Heart right ventricle (tissue), 16 donors: Measurements from ENCODE around the gene SPINK2. TPM values are rescaled to one million over a fixed set of nuclear protein-coding genes. Genes with fewer than 3 reads are reported as not detected.

Experiments
- ATAC-seq, 8 donors: fragments of 200-7000 bp; cut with Tn5 transposase; one replicate each; pipeline ENCODE4 v1.9.1; 2020; ENCODE audit warnings: mild to moderate bottlenecking in 8 of 8, moderate library complexity in 8 of 8, moderate number of reproducible peaks in 1 of 8
- DNase-seq, 2 donors: peaks; one replicate each; pipeline ENCODE4 v3.0.0-alpha.2; 2020
- H3K27ac ChIP-seq, 10 donors: fragments of 200-600 bp; sonication (generic) in 2 of 10; one replicate each; pipeline versions ENCODE4 v1.5.0 to v1.8.0; 2020 to 2022; ENCODE audit warnings: mild to moderate bottlenecking in 3 of 10
- H3K27me3 ChIP-seq, 7 donors: fragments of 200-600 bp; one replicate each; pipeline ENCODE4 v1.8.0; 2021 to 2022; ENCODE audit warnings: mild to moderate bottlenecking in 2 of 7
- H3K36me3 ChIP-seq, 9 donors: fragments of 200-600 bp; sonication (generic) in 1 of 9; one replicate each; pipeline versions ENCODE4 v1.5.0 to v1.8.0; 2020 to 2022; ENCODE audit warnings: mild to moderate bottlenecking in 2 of 9
- H3K4me1 ChIP-seq, 9 donors: fragments of 200-600 bp; sonication (generic) in 1 of 9; one replicate each; pipeline versions ENCODE4 v1.5.0 to v1.8.0; 2020 to 2022; ENCODE audit warnings: mild to moderate bottlenecking in 4 of 9
- H3K4me3 ChIP-seq, 10 donors: fragments of 200-600 bp; sonication (generic) in 2 of 10; one replicate each; pipeline versions ENCODE4 v1.5.0 to v1.8.0; 2020 to 2022; ENCODE audit warnings: mild to moderate bottlenecking in 7 of 10, moderate library complexity in 2 of 10
- H3K9me3 ChIP-seq, 11 donors: fragments of 200-600 bp in 10 of 11; sonication (generic) in 2 of 11; one replicate each; pipeline versions ENCODE4 v1.5.0 to v1.8.0; 2013 to 2022; ENCODE audit warnings: mild to moderate bottlenecking in 2 of 11, control low read depth in 1 of 11, moderate library complexity in 1 of 11
- WGBS, 2 donors: extraction: QIAGEN DNeasy Blood & Tissue Kit; methylation state at CpG; one replicate each; pipeline ENCODE4 v1.1.7; 2013; ENCODE audit warnings: inconsistent platforms in 1 of 2; 5-methylcytosine and 5-hydroxymethylcytosine counted together
- intact Hi-C, 10 donors: fragments of 100-400 bp; cut with DNase I; formaldehyde crosslinking; loops; one replicate each; pipeline versions ENCODE4 v1.11.1 to v1.14.2; 2022
- polyA plus RNA-seq, 2 donors: library from polyadenylated mRNA; stranded (reverse); fragments of 200-250 nt; gene quantifications; one replicate each; pipeline ENCODE4 v1.2.3, GENCODE V29; 2013
- total RNA-seq, 10 donors: library from RNA; stranded (reverse); fragmentation: NEBNext Ultra II Directional in 3 of 10; extraction: Animal tissue kit (Norgen Biotek cat#: 25700) in 3 of 10; gene quantifications; one replicate each; pipeline versions ENCODE4 v1.2.1 to v1.2.4, GENCODE V29; 2021 to 2023
- TF ChIP-seq, protein P1 (sequence below), 9 donors: fragments of 200-600 bp; sonication (generic) in 2 of 9; IDR thresholded peaks; one replicate each; pipeline versions ENCODE4 v1.5.0 to v1.8.0; 2021 to 2022; ENCODE audit warnings: antibody characterized with exemption in 9 of 9, mild to moderate bottlenecking in 5 of 9, moderate library complexity in 1 of 9
- donor health status: Arrhythmogenic right ventricular cardiomyopathy.
- donor health status: ischemic (EF 13 %, LVEDD 7.1; RV severe dilation, severe dysfunction).
- donor health status: healthy with polysubstance abuse.
- donor health status: DM: no; HTN: yes; CAD: no.
- donor health status: DM: no; HTN: no; CAD: no.
- donor health status: ischemic (EF 25% LVEDD 6.9; RV normal size, moderate dysfunction).
- donor health status: ischemic (EF 25% LVEDD 5.7; RV mildly dilated, moderate dysfunction).
- donor health status: healthy.
- donor health status: DM: yes; HTN: yes; CAD: no.
- donor health status: Ischemic cardiomyopathy.
- donor health status: ischemic (EF 35%, LVEDD 5.7; RV mildly dilated, moderate dysfunction).
- donor health status: nonischemic (EF 11% LVEDD 7.7; RV severe dilation, severe dysfunction).
- donor health status: DM: yes; HTN: yes; CAD: no.
- donor health status: PGD.
- donor health status: ischemic (EF 29% LVEDD 5.4; RV normal size, mild dysfunction).
- donor health status: nonischemic (EF 23%, LVEDD 6.1; RV moderate dilation, normal function).

SPINK2 gene
- total and polyA plus RNA-seq, 12 donors, result 0.64 to 0.74 TPM; not detected in 10

- ATAC-seq (peak in 1 of 8 donors; percentile 49), DNase-seq (no peak)
- H3K4me1 ChIP-seq, result peaks cover 0 to 4% (median 0%) of the 10 kb centered on the region in 9 donors
- no peaks in the 10 kb centered on the region for H3K36me3 ChIP-seq
- TF ChIP-seq, protein P1, sequence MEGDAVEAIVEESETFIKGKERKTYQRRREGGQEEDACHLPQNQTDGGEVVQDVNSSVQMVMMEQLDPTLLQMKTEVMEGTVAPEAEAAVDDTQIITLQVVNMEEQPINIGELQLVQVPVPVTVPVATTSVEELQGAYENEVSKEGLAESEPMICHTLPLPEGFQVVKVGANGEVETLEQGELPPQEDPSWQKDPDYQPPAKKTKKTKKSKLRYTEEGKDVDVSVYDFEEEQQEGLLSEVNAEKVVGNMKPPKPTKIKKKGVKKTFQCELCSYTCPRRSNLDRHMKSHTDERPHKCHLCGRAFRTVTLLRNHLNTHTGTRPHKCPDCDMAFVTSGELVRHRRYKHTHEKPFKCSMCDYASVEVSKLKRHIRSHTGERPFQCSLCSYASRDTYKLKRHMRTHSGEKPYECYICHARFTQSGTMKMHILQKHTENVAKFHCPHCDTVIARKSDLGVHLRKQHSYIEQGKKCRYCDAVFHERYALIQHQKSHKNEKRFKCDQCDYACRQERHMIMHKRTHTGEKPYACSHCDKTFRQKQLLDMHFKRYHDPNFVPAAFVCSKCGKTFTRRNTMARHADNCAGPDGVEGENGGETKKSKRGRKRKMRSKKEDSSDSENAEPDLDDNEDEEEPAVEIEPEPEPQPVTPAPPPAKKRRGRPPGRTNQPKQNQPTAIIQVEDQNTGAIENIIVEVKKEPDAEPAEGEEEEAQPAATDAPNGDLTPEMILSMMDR (IDR thresholded peaks at IDR 0.05), result no peak
- intact Hi-C loops, result no loop called here
- WGBS, 2 donors, result 77 to 94% methylated on average over 1 of the region's 1 CpG
- no peak overlapping the region for H3K27ac ChIP-seq
- H3K4me3 ChIP-seq, result no peak overlapping the region
- peaks cover 0 to 7% (median 0%) of the 10 kb centered on the region in 7 donors for H3K27me3 ChIP-seq
- no peaks in the 10 kb centered on the region for H3K9me3 ChIP-seq
Measured at GRCh38 chr4:56828784-56829535, 7.5 kb upstream of the SPINK2 start.

DNA sequence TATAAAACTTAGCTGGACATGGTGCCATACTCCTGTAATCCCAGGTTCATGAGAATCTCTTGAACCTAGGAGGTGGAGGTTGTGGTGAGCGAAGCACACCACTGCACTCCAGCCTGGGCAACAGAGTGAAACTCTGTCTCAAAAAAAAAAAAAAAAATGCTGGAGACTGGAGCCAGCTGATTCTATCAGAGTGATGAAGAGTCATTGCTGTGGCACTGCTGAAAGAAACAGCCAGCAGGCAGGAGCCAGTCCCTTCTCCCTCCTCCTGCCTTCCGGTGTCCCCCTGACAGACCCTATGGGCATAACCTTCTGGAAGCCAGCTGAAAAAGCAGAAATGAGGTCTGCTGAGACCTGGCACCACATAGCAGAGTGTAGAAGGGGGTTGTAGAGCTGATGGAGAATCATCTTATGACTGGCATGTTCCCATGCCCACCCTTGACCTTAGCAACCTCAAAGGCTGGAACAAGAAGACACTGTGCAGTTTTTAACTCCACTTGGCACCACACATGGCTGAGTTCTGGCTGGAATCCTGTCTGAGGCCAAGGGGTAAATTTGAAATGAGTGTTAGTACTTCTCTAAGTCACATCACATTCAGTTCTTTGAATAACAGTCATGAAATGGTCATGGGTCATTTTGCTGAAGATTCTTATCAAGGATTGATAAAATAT, 2.6 kb upstream of the SPINK2 start:
- Histone ChIP-seq H3K4me1 (peaks cover 0 to 10% (median 5%) of the 10 kb centered on the region in 9 donors), H3K36me3 (no peaks in the 10 kb centered on the region), H3K4me3 (no peak overlapping the region), H3K9me3 (no peaks in the 10 kb centered on the region), H3K27me3 (peaks cover 0 to 42% (median 37%) of the 10 kb centered on the region in 7 donors), H3K27ac (no peak overlapping the region)
- ATAC-seq (peak in 3 of 8 donors; percentile 37 to 78 (median 50)), DNase-seq (no peak)
- TF ChIP-seq, protein P1 (IDR thresholded peaks at IDR 0.05), result no peak
- intact Hi-C loops, result no loop called here
- WGBS, 2 donors, result 75 to 78% methylated on average over 2 of the region's 2 CpGs

- no peak for ATAC-seq
- WGBS, 2 donors, result 44 to 60% methylated on average over 1 of the region's 1 CpG
Measured at GRCh38 chr4:56818797-56819196, 2.7 kb downstream of the SPINK2 start.

GRCh38 chr4:56817840-56818491, 3.5 kb downstream of the SPINK2 start:
- intact Hi-C loops, result no loop called here
- no peak overlapping the region for H3K27ac ChIP-seq
- H3K27me3 ChIP-seq, result peaks cover 0 to 35% (median 28%) of the 10 kb centered on the region in 7 donors
- ATAC-seq (no peak), DNase-seq (no peak)
- 66 to 72% methylated on average over 5 of the region's 5 CpGs for WGBS, 2 donors
- peaks cover 0 to 4% (median 0%) of the 10 kb centered on the region in 11 donors for H3K9me3 ChIP-seq
- TF ChIP-seq, protein P1 (IDR thresholded peaks at IDR 0.05), result no peak
- no peak overlapping the region for H3K4me3 ChIP-seq
- no peaks in the 10 kb centered on the region for H3K36me3 ChIP-seq
- H3K4me1 ChIP-seq, result peaks cover 0 to 8% (median 5%) of the 10 kb centered on the region in 9 donors

More at GRCh38 chr4:56818797-56819196, 2.7 kb downstream of the SPINK2 start:
- peaks cover 0 to 38% (median 36%) of the 10 kb centered on the region in 7 donors for H3K27me3 ChIP-seq
- peaks cover 0 to 8% (median 5%) of the 10 kb centered on the region in 9 donors for H3K4me1 ChIP-seq
- intact Hi-C loops, result no loop called here
- no peak for DNase-seq
- H3K9me3 ChIP-seq, result peaks cover 0 to 4% (median 0%) of the 10 kb centered on the region in 11 donors
- no peak overlapping the region for H3K4me3 ChIP-seq
- H3K36me3 ChIP-seq, result no peaks in the 10 kb centered on the region
- H3K27ac ChIP-seq, result no peak overlapping the region
- TF ChIP-seq, protein P1 (IDR thresholded peaks at IDR 0.05), result no peak
